H1 (cell line): ENCODE data around the gene PAAF1. TPM values are rescaled to one million over a fixed set of nuclear protein-coding genes. Genes with fewer than 3 reads are reported as not detected.

Experiments used
- CTCF ChIA-PET: fragments of 300-600 bp; sonication (Branson Sonifier 250); formaldehyde crosslinking; loops from one replicate; lab custom pipeline; 2021; ENCODE audit not compliant: partially characterized antibody; lab: Charles Lee
- POLR2A ChIA-PET: fragments of 300-600 bp; sonication (Branson Sonifier 250); formaldehyde crosslinking; loops from one replicate; lab custom pipeline; 2021; ENCODE audit warnings: inconsistent platforms; ENCODE audit not compliant: partially characterized antibody; lab: Charles Lee
- DNase-seq, 2 experiments: peaks; one replicate each; pipeline versions ENCODE4 v3.0.0 to v3.0.0-alpha.2; 2010 to 2022; ENCODE audit warnings: low spot score in 2 of 2, low read depth in 1 of 2, mixed read lengths in 1 of 2
- FAIRE-seq: peaks from 2 replicates; lab custom pipeline; 2011; peaks lifted over from hg19 to GRCh38; lab: Jason Lieb, UNC
- H2AFZ ChIP-seq: 2 replicates; pipeline ENCODE4 v1.8.1; 2012; ENCODE audit warnings: low read length, inconsistent platforms
- H2AK5ac ChIP-seq: 2 replicates; pipeline ENCODE4 v1.6.1; 2013; ENCODE audit warnings: low read depth, low read length
- H2BK120ac ChIP-seq: replicated peaks from 2 replicates; pipeline ENCODE3; 2013; ENCODE audit warnings: low read depth, low read length, inconsistent platforms
- H2BK12ac ChIP-seq: 2 replicates; pipeline ENCODE4 v1.6.1; 2013; ENCODE audit warnings: low read depth, low read length
- H2BK15ac ChIP-seq: 2 replicates; pipeline ENCODE4 v1.6.1; 2013; ENCODE audit warnings: low read length
- H2BK20ac ChIP-seq: 2 replicates; pipeline ENCODE4 v1.6.1; 2013; ENCODE audit warnings: low read length
- H2BK5ac ChIP-seq: 2 replicates; pipeline ENCODE4 v1.6.1; 2013; ENCODE audit warnings: low read depth, low read length
- H3K14ac ChIP-seq: 2 replicates; pipeline ENCODE4 v1.6.1; 2013; ENCODE audit warnings: inconsistent platforms; ENCODE audit not compliant: insufficient read length
- H3K18ac ChIP-seq: 2 replicates; pipeline ENCODE4 v1.6.1; 2013; ENCODE audit warnings: low read length; ENCODE audit errors: extremely low read depth
- H3K23ac ChIP-seq: 2 replicates; pipeline ENCODE4 v1.6.1; 2013; ENCODE audit warnings: inconsistent platforms; ENCODE audit not compliant: insufficient read length
- H3K23me2 ChIP-seq: 2 replicates; pipeline ENCODE4 v1.6.1; 2013; ENCODE audit warnings: low read depth, low read length
- H3K27ac ChIP-seq: 2 replicates; pipeline ENCODE4 v1.6.1; 2011; ENCODE audit warnings: low read depth, low read length, inconsistent platforms
- H3K27me3 ChIP-seq, 4 experiments: replicated peaks in 1 of 4; 1 replicate in 1 of 4; 2 replicates in 3 of 4; pipeline versions ENCODE4 v1.6.1 to v1.8.1; 2011 to 2013; ENCODE audit warnings: low read length in 3 of 4, mild to moderate bottlenecking in 3 of 4, inconsistent platforms in 2 of 4, mixed read lengths in 2 of 4, moderate library complexity in 1 of 4; ENCODE audit not compliant: control insufficient read depth in 3 of 4, insufficient read depth in 3 of 4; ENCODE audit errors: extremely low read depth in 1 of 4
- H3K36me3 ChIP-seq, 4 experiments: 2 replicates each; pipeline versions ENCODE4 v1.6.1 to v1.8.1; 2011 to 2013; ENCODE audit warnings: mild to moderate bottlenecking in 4 of 4, low read length in 3 of 4, moderate library complexity in 2 of 4, control low read depth in 1 of 4, inconsistent platforms in 1 of 4; ENCODE audit not compliant: insufficient read depth in 4 of 4, control insufficient read depth in 2 of 4
- H3K4ac ChIP-seq: replicated peaks from 2 replicates; pipeline ENCODE3; 2013; ENCODE audit warnings: low read length, low read depth, mixed read lengths, inconsistent platforms; ENCODE audit not compliant: insufficient read length
- H3K4me1 ChIP-seq, 4 experiments: replicated peaks in 1 of 4; 1 replicate in 1 of 4; 2 replicates in 3 of 4; pipeline versions ENCODE4 v1.6.1 to v1.8.1; 2011 to 2013; ENCODE audit warnings: low read length in 3 of 4, inconsistent platforms in 2 of 4, mixed read lengths in 1 of 4; ENCODE audit not compliant: insufficient read depth in 4 of 4, control insufficient read depth in 3 of 4
- H3K4me2 ChIP-seq, 2 experiments: 2 replicates each; pipeline versions ENCODE4 v1.6.1 to v1.8.1; 2011 to 2013; ENCODE audit warnings: low read depth in 2 of 2, low read length in 2 of 2, control low read depth in 1 of 2, inconsistent platforms in 1 of 2, mild to moderate bottlenecking in 1 of 2; ENCODE audit not compliant: insufficient read depth in 1 of 2
- H3K4me3 ChIP-seq, 4 experiments: fragments of 200-600, 300-600 bp in 1 of 4; sonication (generic), shearing (Covaris generic), sonication (Bioruptor Twin) in 1 of 4; 2 replicates each; pipeline versions ENCODE4 v1.5.1 to v1.8.1; 2011 to 2016; ENCODE audit warnings: low read length in 4 of 4, low read depth in 3 of 4, control low read depth in 2 of 4, inconsistent platforms in 2 of 4, mild to moderate bottlenecking in 2 of 4, mixed read lengths in 1 of 4, moderate library complexity in 1 of 4; ENCODE audit not compliant: insufficient read depth in 2 of 4; ENCODE audit errors: extremely low read depth in 1 of 4
- H3K56ac ChIP-seq: replicated peaks from 2 replicates; pipeline ENCODE3; 2013; ENCODE audit warnings: low read depth, mild to moderate bottlenecking, mixed read lengths, low read length, inconsistent platforms; ENCODE audit not compliant: insufficient read length
- H3K79me1 ChIP-seq: 2 replicates; pipeline ENCODE4 v1.6.1; 2013; ENCODE audit warnings: low read depth, low read length, control low read depth
- H3K79me2 ChIP-seq, 2 experiments: 2 replicates each; pipeline versions ENCODE4 v1.6.1 to v1.8.1; 2012 to 2013; ENCODE audit warnings: low read length in 2 of 2, mild to moderate bottlenecking in 2 of 2, inconsistent platforms in 1 of 2; ENCODE audit not compliant: insufficient read depth in 2 of 2, control insufficient read depth in 1 of 2
- H3K9ac ChIP-seq, 4 experiments: replicated peaks in 1 of 4; 1 replicate in 1 of 4; 2 replicates in 3 of 4; pipeline versions ENCODE4 v1.6.1 to v1.8.1; 2011 to 2013; ENCODE audit warnings: low read depth in 3 of 4, low read length in 3 of 4, control low read depth in 2 of 4, mild to moderate bottlenecking in 2 of 4, moderate library complexity in 2 of 4, inconsistent platforms in 1 of 4; ENCODE audit errors: extremely low read depth in 1 of 4
- H3K9me3 ChIP-seq, 2 experiments: 2 replicates each; pipeline versions ENCODE4 v1.6.1 to v1.8.1; 2012 to 2013; ENCODE audit warnings: mild to moderate bottlenecking in 2 of 2, moderate library complexity in 2 of 2, control low read depth in 1 of 2, inconsistent platforms in 1 of 2, low read depth in 1 of 2, low read length in 1 of 2, mixed read lengths in 1 of 2; ENCODE audit not compliant: insufficient read depth in 2 of 2
- H4K20me1 ChIP-seq, 2 experiments: replicated peaks in 1 of 2; 2 replicates each; pipeline versions ENCODE3 to v1.8.1; 2011 to 2013; ENCODE audit warnings: inconsistent platforms in 2 of 2, low read length in 2 of 2, mild to moderate bottlenecking in 1 of 2; ENCODE audit not compliant: insufficient read depth in 2 of 2, control insufficient read depth in 1 of 2
- H4K5ac ChIP-seq: 2 replicates; pipeline ENCODE4 v1.6.1; 2013; ENCODE audit warnings: low read length, low read depth, mixed read lengths, inconsistent platforms; ENCODE audit not compliant: insufficient read length
- H4K8ac ChIP-seq: 2 replicates; pipeline ENCODE4 v1.8.0; 2013; ENCODE audit warnings: mild to moderate bottlenecking, moderate library complexity, low read length, inconsistent platforms; ENCODE audit not compliant: insufficient read depth; ENCODE audit errors: extremely low read depth
- H4K91ac ChIP-seq: replicated peaks from 2 replicates; pipeline ENCODE3; 2013; ENCODE audit warnings: low read length, mixed read lengths, inconsistent platforms; ENCODE audit not compliant: insufficient read length
- KDM1A ChIP-seq: fragments of 200-600, 300-600 bp; sonication (generic); IDR thresholded peaks from 2 replicates; pipeline ENCODE4 v1.7.1; 2016; ENCODE audit warnings: mild to moderate bottlenecking, low read length, borderline replicate concordance
- MAFK ChIP-seq: IDR thresholded peaks from 2 replicates; pipeline ENCODE4 v1.6.1; 2012; ENCODE audit warnings: low read depth, mild to moderate bottlenecking, improper control_type of control experiment, low read length
- POLR2A ChIP-seq, 2 experiments: IDR thresholded peaks; 1 replicate in 1 of 2; 2 replicates in 1 of 2; pipeline ENCODE4 v1.6.1; 2011; ENCODE audit warnings: low read depth in 2 of 2, low read length in 2 of 2, mild to moderate bottlenecking in 2 of 2; ENCODE audit errors: control extremely low read depth in 1 of 2
- RAD21 ChIP-seq, 2 experiments: IDR thresholded peaks in 1 of 2; conservative IDR thresholded peaks in 1 of 2; 2 replicates each; pipeline ENCODE4 v1.6.1; 2011; ENCODE audit warnings: low read depth in 2 of 2, low read length in 2 of 2, improper control_type of control experiment in 1 of 2, inconsistent platforms in 1 of 2, mild to moderate bottlenecking in 1 of 2, moderate library complexity in 1 of 2
- WGBS, 2 experiments: shearing (Covaris generic) in 1 of 2; methylation state at CpG; one replicate each; pipeline versions ENCODE4 v1.1.6 to v1.1.7; 2013 to 2015; ENCODE audit warnings: low lambda C conversion rate in 2 of 2, mixed read lengths in 2 of 2, inconsistent platforms in 1 of 2, low coverage in 1 of 2, missing lambda C conversion rate in 1 of 2; ENCODE audit not compliant: insufficient replicate concordance in 2 of 2, insufficient coverage in 1 of 2, insufficient read length in 1 of 2; ENCODE audit errors: extremely low coverage in 1 of 2, missing lambda C conversion rate in 1 of 2; 5-methylcytosine and 5-hydroxymethylcytosine counted together
- polyA plus RNA-seq, 7 experiments: library from polyadenylated mRNA; depleted of rRNA in 3 of 7; stranded (reverse) in 5 of 7; unstranded in 2 of 7; fragments of >200 nt in 5 of 7; fragments of 200-250 nt in 2 of 7; gene quantifications; 1 replicate in 5 of 7; 2 replicates in 1 of 7; 4 replicates in 1 of 7; pipeline versions ENCODE4 v1.2.1 to v1.2.3, GENCODE V29; 2011 to 2013; ENCODE audit warnings: missing spikeins in 2 of 7, mixed read lengths in 2 of 7
- total RNA-seq: library from RNA; stranded (reverse); fragmentation: NEBNext Ultra II Directional; extraction: Animal tissue kit (Norgen Biotek cat#: 25700); gene quantifications from 2 replicates; pipeline ENCODE4 v1.2.1, GENCODE V29; 2021

Gene PAAF1
- total and polyA plus RNA-seq, 2 of the 8 experiments (the other 6 are each of a cell fraction or from before 2014, with no cell fraction given) = 24.4 to 28.8 TPM

GRCh38 chr11:73972187-73972586 is 95.4 kb downstream of the PAAF1 start:
- no peak overlapping the region for H2AFZ ChIP-seq
- no peak overlapping the region for H2BK20ac ChIP-seq
- H3K23me2 ChIP-seq = no peaks in the 10 kb centered on the region
- H3K4me1 ChIP-seq = no peaks in the 10 kb centered on the region
- H3K23ac ChIP-seq = no peak overlapping the region
- no peaks in the 10 kb centered on the region for H3K79me2 ChIP-seq
- no peak overlapping the region for H4K5ac ChIP-seq
- H3K79me1 ChIP-seq = no peaks in the 10 kb centered on the region
- no peak overlapping the region for H3K27ac ChIP-seq
- no peak overlapping the region for H3K9ac ChIP-seq
- no peaks in the 10 kb centered on the region for H3K9me3 ChIP-seq
- no peak overlapping the region for H3K4me3 ChIP-seq
- 86% methylated on average over 1 of the region's 1 CpG; no CpG with 5 or more reads in 1 of the 2 experiments for WGBS, 2 experiments
- no peak overlapping the region for H3K18ac ChIP-seq
- DNase-seq (no peak), FAIRE-seq (no peak)
- no peak overlapping the region for H2BK12ac ChIP-seq
- no peak overlapping the region for H2BK120ac ChIP-seq
- H2BK15ac ChIP-seq = no peak overlapping the region
- H4K20me1 ChIP-seq = peaks cover 0 to 4% of the 10 kb centered on the region in 2 experiments
- ChIA-PET POLR2A (interaction anchor here (0.7 to 8.8 kb wide), 4 partner anchors 9 to 123 kb away, joined by 3 to 94 read pairs (median 8); partner anchors contain the start of gene UCP2), CTCF (interaction anchor here (0.6 kb wide), 1 partner anchor 563 kb away, joined by 4 read pairs; no protein-coding TSS in a partner anchor)
- no peak overlapping the region for H4K8ac ChIP-seq
- no peak overlapping the region for H2BK5ac ChIP-seq
- H2AK5ac ChIP-seq = no peak overlapping the region
- no peak overlapping the region for H4K91ac ChIP-seq
- no peak overlapping the region for H3K56ac ChIP-seq
- H3K4me2 ChIP-seq = no peak overlapping the region
- H3K4ac ChIP-seq = no peak overlapping the region
- H3K14ac ChIP-seq = no peak overlapping the region
- peaks cover 10 to 27% (median 20%) of the 10 kb centered on the region in 4 experiments; a peak in 6 of 8 replicates for H3K36me3 ChIP-seq
- H3K27me3 ChIP-seq = no peaks in the 10 kb centered on the region
- TF ChIP-seq MAFK (no peak), RAD21 (IDR thresholded peaks at IDR 0.05 in 1 of 2, conservative IDR thresholded peaks at IDR 0.05 in 1 of 2; ENCODE audit: low read depth in 2 of 2, low read length in 2 of 2) (no peak), KDM1A (no peak), POLR2A (IDR thresholded peaks at IDR 0.05; ENCODE audit: control extremely low read depth in 1 of 2, low read depth in 2 of 2, low read length in 2 of 2) (no peak)
